CD4-positive, alpha-beta T cell (primary cell): ENCODE results near the gene NDUFS6. TPM values are rescaled to one million over a fixed set of nuclear protein-coding genes. Genes with fewer than 3 reads are reported as not detected.

Source experiments
- ATAC-seq: fragments of 200-7000 bp; cut with Tn5 transposase; one replicate; pipeline ENCODE4 v1.10.0; 2022; ENCODE audit warnings: mild to moderate bottlenecking; ENCODE audit not compliant: poor library complexity
- CTCF ChIA-PET: fragments of 350-600 bp; sonication (Branson Sonifier 250); formaldehyde crosslinking; loops from one replicate; lab custom pipeline; 2021; ENCODE audit warnings: antibody characterized with exemption, inconsistent platforms; lab: Charles Lee
- POLR2A ChIA-PET: fragments of 350-600 bp; sonication (Branson Sonifier 250); formaldehyde crosslinking; loops from one replicate; lab custom pipeline; 2021; ENCODE audit warnings: antibody characterized with exemption, inconsistent platforms; lab: Charles Lee
- DNase-seq, 14 experiments: peaks; one replicate each; pipeline ENCODE4 v3.0.0-alpha.2; 2013 to 2020; ENCODE audit warnings: mixed read lengths in 2 of 14
- H3K27ac ChIP-seq, 2 donors: one replicate each; pipeline versions ENCODE4 v1.5.1 to v1.7.0; 2013; ENCODE audit warnings: low read length in 2 of 2, low read depth in 1 of 2, mild to moderate bottlenecking in 1 of 2
- H3K27me3 ChIP-seq, 2 experiments: 1 replicate in 1 of 2; 2 replicates in 1 of 2; pipeline versions ENCODE4 v1.6.1 to v1.7.0; 2013; ENCODE audit warnings: low read length in 2 of 2, control low read depth in 1 of 2, mild to moderate bottlenecking in 1 of 2, moderate library complexity in 1 of 2; ENCODE audit not compliant: insufficient read depth in 2 of 2, control insufficient read depth in 1 of 2
- H3K36me3 ChIP-seq: one replicate; pipeline ENCODE4 v1.6.1; 2013; ENCODE audit warnings: low read length, control low read depth; ENCODE audit not compliant: insufficient read depth
- H3K4me1 ChIP-seq: one replicate; pipeline ENCODE4 v1.6.1; 2013; ENCODE audit warnings: low read length, control low read depth; ENCODE audit not compliant: insufficient read depth
- H3K4me3 ChIP-seq: one replicate; pipeline ENCODE4 v1.5.1; 2013; ENCODE audit warnings: mild to moderate bottlenecking, low read length, moderate library complexity
- H3K9me3 ChIP-seq, 2 experiments: 1 replicate in 1 of 2; 2 replicates in 1 of 2; pipeline versions ENCODE4 v1.6.1 to v1.7.0; 2013; ENCODE audit warnings: low read length in 2 of 2, mild to moderate bottlenecking in 2 of 2, control low read depth in 1 of 2, moderate library complexity in 1 of 2; ENCODE audit not compliant: control insufficient read depth in 1 of 2, insufficient read depth in 1 of 2
- H3K27ac Mint-ChIP-seq: one replicate; pipeline ENCODE4 v1.8.0; 2020; ENCODE audit warnings: mixed read lengths
- H3K27me3 Mint-ChIP-seq: one replicate; pipeline ENCODE4 v1.8.0; 2021; ENCODE audit warnings: mixed read lengths
- H3K36me3 Mint-ChIP-seq: one replicate; pipeline ENCODE4 v1.8.0; 2021; ENCODE audit warnings: low read depth, mixed read lengths
- H3K4me1 Mint-ChIP-seq: one replicate; pipeline ENCODE4 v1.8.0; 2021; ENCODE audit warnings: low read depth, mixed read lengths
- H3K4me3 Mint-ChIP-seq: one replicate; pipeline ENCODE4 v1.8.0; 2020; ENCODE audit warnings: mild to moderate bottlenecking, mixed read lengths
- H3K9me3 Mint-ChIP-seq: one replicate; pipeline ENCODE4 v1.8.0; 2020; ENCODE audit warnings: mixed read lengths
- CTCF ChIP-seq: fragments of 200-600 bp; IDR thresholded peaks from one replicate; pipeline ENCODE4 v1.8.0; 2022; ENCODE audit warnings: antibody characterized with exemption, mild to moderate bottlenecking
- intact Hi-C, 2 experiments: fragments of 100-400 bp; cut with DNase I in 1 of 2; cut with micrococcal nuclease in 1 of 2; formaldehyde crosslinking; loops; one replicate each; pipeline versions ENCODE4 v1.15.1 to v1.9.0; 2023 to 2025; cut with DNase I, micrococcal nuclease
- total RNA-seq, 174 experiments: library from RNA in 2 of 174; stranded (reverse) in 2 of 174; gene quantifications; one replicate each; pipeline ENCODE4 v1.2.3 and lab custom pipeline; 2021 to 2026

Gene NDUFS6
- total RNA-seq, 2 experiments from 2014 or later: 13.1 to 17.5 TPM

DNA sequence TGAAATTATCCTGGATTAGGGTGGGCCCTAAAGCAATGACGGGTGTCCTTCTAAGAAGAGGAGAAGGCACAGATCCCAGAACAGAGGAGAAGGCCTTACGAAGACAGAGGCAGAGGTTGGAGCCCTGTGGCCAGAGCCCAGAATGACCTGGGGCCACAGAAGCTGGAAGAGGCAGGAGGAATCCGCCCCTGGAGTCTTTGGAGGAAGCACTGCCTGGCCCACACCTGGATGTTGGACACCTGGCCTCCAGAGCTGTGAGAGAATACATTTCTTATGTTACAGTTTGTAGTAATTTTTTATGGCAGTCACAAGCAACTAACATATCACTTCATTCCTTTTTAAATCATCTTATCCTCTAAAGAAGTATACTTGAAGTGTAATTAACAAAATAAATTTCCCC is 10.0 kb upstream of the NDUFS6 start:
- peaks cover 44% of the 10 kb centered on the region for H3K4me1 Mint-ChIP-seq
- ATAC-seq (no peak), DNase-seq (no peak)
- no peaks in the 10 kb centered on the region for H3K27me3 Mint-ChIP-seq
- no peak overlapping the region for H3K4me3 Mint-ChIP-seq
- Histone ChIP-seq H3K36me3 (peaks cover 6% of the 10 kb centered on the region), H3K9me3 (no peaks in the 10 kb centered on the region), H3K4me1 (peaks cover 54% of the 10 kb centered on the region), H3K27me3 (no peaks in the 10 kb centered on the region), H3K27ac (peak overlapping the region in 1 of 2 donors; percentile 50), H3K4me3 (no peak overlapping the region)
- no peaks in the 10 kb centered on the region for H3K9me3 Mint-ChIP-seq
- ChIA-PET POLR2A (interaction anchor here (1.6 kb wide), 1 partner anchor 10 kb away, joined by 6 read pairs; the partner anchor contains the start of gene NDUFS6), CTCF (no interaction called here)
- TF ChIP-seq CTCF: no peak
- intact Hi-C loops: loop anchor here in 1 of 2 experiments (5.0 to 10.0 kb wide), 3 partner anchors 269 to 1179 kb away; partner anchors contain the start of genes CEP72, CLPTM1L and LPCAT1
- H3K36me3 Mint-ChIP-seq: peaks cover 6% of the 10 kb centered on the region
- H3K27ac Mint-ChIP-seq: peak overlapping the region; percentile 86

DNA sequence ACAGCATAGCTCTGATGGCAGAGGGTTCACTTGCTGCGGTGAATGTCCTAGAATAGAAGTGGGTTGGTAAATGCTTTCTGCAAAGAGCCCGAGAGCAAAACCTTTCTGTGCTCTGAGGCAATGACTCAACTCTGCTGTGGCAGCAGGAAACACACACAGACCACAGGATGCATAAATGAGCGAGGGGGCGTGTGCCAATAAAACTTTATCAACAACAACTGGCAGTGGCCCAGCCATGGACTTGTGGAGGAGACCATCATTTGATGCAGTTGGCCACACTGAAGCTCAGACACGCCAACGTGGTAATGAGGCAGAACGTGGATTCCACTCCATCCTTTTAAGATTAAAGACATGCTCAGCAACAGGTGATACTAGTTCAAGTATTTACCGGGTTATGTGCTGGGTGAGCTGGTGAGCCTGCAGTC is 8.4 kb upstream of the NDUFS6 start:
- Histone ChIP-seq H3K4me1 (peaks cover 61% of the 10 kb centered on the region), H3K9me3 (no peaks in the 10 kb centered on the region), H3K27ac (peak overlapping the region; percentile 50 to 55), H3K4me3 (peak overlapping the region; percentile 34), H3K36me3 (peaks cover 20% of the 10 kb centered on the region), H3K27me3 (no peaks in the 10 kb centered on the region)
- H3K27me3 Mint-ChIP-seq: no peaks in the 10 kb centered on the region
- no peak for TF ChIP-seq CTCF
- intact Hi-C loops: loop anchor here (1.0 to 10.0 kb wide), 4 partner anchors 8 to 1181 kb away; partner anchors contain the start of genes CEP72 (in 1 of the 2), CLPTM1L (in 1 of the 2), LPCAT1 (in 1 of the 2) and NDUFS6 (in 1 of the 2)
- DNase-seq (peak; percentile 51 to 89 (median 70)), ATAC-seq (peak; percentile 97)
- ChIA-PET CTCF (interaction anchor here (1.5 kb wide), 1 partner anchor 9 kb away, joined by 5 read pairs; no protein-coding TSS in a partner anchor), POLR2A (interaction anchor here (0.8 to 1.7 kb wide), 5 partner anchors 9 to 29 kb away, joined by 4 to 15 read pairs (median 5); partner anchors contain the start of gene NDUFS6)
- peaks cover 53% of the 10 kb centered on the region for H3K4me1 Mint-ChIP-seq
- peak overlapping the region; percentile 73 for H3K4me3 Mint-ChIP-seq
- H3K9me3 Mint-ChIP-seq: no peaks in the 10 kb centered on the region
- peaks cover 23% of the 10 kb centered on the region for H3K36me3 Mint-ChIP-seq
- peak overlapping the region; percentile 86 for H3K27ac Mint-ChIP-seq

GRCh38 chr5:1793301-1793740 is 7.9 kb upstream of the NDUFS6 start:
- peak overlapping the region; percentile 34 for H3K4me3 ChIP-seq

More at GRCh38 chr5:1793301-1793740, 7.9 kb upstream of the NDUFS6 start:
- Histone ChIP-seq H3K9me3 (no peaks in the 10 kb centered on the region), H3K4me1 (peaks cover 64% of the 10 kb centered on the region), H3K27ac (peak overlapping the region; percentile 29 to 50), H3K36me3 (peaks cover 25% of the 10 kb centered on the region), H3K27me3 (no peaks in the 10 kb centered on the region)
- peak overlapping the region; percentile 73 for H3K4me3 Mint-ChIP-seq
- H3K9me3 Mint-ChIP-seq: no peaks in the 10 kb centered on the region
- no peak for TF ChIP-seq CTCF
- ATAC-seq (no peak), DNase-seq (peak in 2 of 14 experiments; percentile 10 to 13)
- peaks cover 56% of the 10 kb centered on the region for H3K4me1 Mint-ChIP-seq
- no peaks in the 10 kb centered on the region for H3K27me3 Mint-ChIP-seq
- ChIA-PET CTCF (interaction anchor here (1.5 kb wide), 1 partner anchor 9 kb away, joined by 5 read pairs; no protein-coding TSS in a partner anchor), POLR2A (interaction anchor here (0.8 to 1.7 kb wide), 5 partner anchors 8 to 30 kb away, joined by 4 to 15 read pairs (median 5); partner anchors contain the start of gene NDUFS6)
- peak overlapping the region; percentile 86 for H3K27ac Mint-ChIP-seq
- peaks cover 26% of the 10 kb centered on the region for H3K36me3 Mint-ChIP-seq
- intact Hi-C loops: loop anchor here (1.0 to 10.0 kb wide), 4 partner anchors 8 to 1181 kb away; partner anchors contain the start of genes CEP72 (in 1 of the 2), CLPTM1L (in 1 of the 2), LPCAT1 (in 1 of the 2) and NDUFS6 (in 1 of the 2)
